GM12878 (cell line): ENCODE results near the gene MRPL55. TPM values are rescaled to one million over a fixed set of nuclear protein-coding genes. Genes with fewer than 3 reads are reported as not detected.

Experiments
- BHLHE40 ChIP-seq, 2 experiments: fragments of 450-650 bp in 1 of 2; IDR thresholded peaks; 2 replicates each; pipeline ENCODE4 v1.6.1; 2011 to 2017; ENCODE audit warnings: low read depth in 2 of 2, borderline replicate concordance in 1 of 2, improper control_type of control experiment in 1 of 2, low read length in 1 of 2, mild to moderate bottlenecking in 1 of 2
- CHD1 ChIP-seq: IDR thresholded peaks from 2 replicates; pipeline ENCODE4 v1.6.1; 2012; ENCODE audit warnings: low read depth, low read length, improper control_type of control experiment
- DPF2 ChIP-seq: fragments of 450-650 bp; IDR thresholded peaks from 2 replicates; pipeline ENCODE4 v1.6.1; 2017; ENCODE audit warnings: mild to moderate bottlenecking
- EP300 ChIP-seq, 2 experiments: fragments of 150-350 bp in 1 of 2; IDR thresholded peaks; 2 replicates each; pipeline ENCODE4 v1.6.1; 2011 to 2012; ENCODE audit warnings: low read depth in 2 of 2, low read length in 2 of 2, borderline replicate concordance in 1 of 2, improper control_type of control experiment in 1 of 2, inconsistent platforms in 1 of 2; ENCODE audit not compliant: control insufficient read depth in 1 of 2
- EZH2 ChIP-seq: IDR thresholded peaks from 2 replicates; pipeline ENCODE4 v1.6.1; 2012; ENCODE audit warnings: low read depth, mild to moderate bottlenecking, control low read depth, inconsistent platforms, low read length, borderline replicate concordance; ENCODE audit not compliant: control insufficient read depth
- FOXK2 ChIP-seq: fragments of 450-650 bp; IDR thresholded peaks from 2 replicates; pipeline ENCODE4 v1.6.1; 2017; ENCODE audit warnings: mild to moderate bottlenecking, moderate library complexity
- GATAD2B ChIP-seq: fragments of 450-650 bp; conservative IDR thresholded peaks from 2 replicates; pipeline ENCODE4 v1.6.1; 2017; ENCODE audit warnings: low read depth, mild to moderate bottlenecking, moderate library complexity
- HDAC2 ChIP-seq: fragments of 200-600 bp; sonication (generic); IDR thresholded peaks from 2 replicates; pipeline ENCODE4 v1.6.1; 2017
- JUND ChIP-seq: IDR thresholded peaks from 2 replicates; pipeline ENCODE4 v1.6.1; 2012; ENCODE audit warnings: low read depth, mild to moderate bottlenecking, low read length, improper control_type of control experiment, moderate library complexity
- LARP7 ChIP-seq: fragments of 450-650 bp; IDR thresholded peaks from 2 replicates; pipeline ENCODE4 v1.6.1; 2017; ENCODE audit warnings: mild to moderate bottlenecking
- NR2C1 ChIP-seq: fragments of 450-650 bp; IDR thresholded peaks from 2 replicates; pipeline ENCODE4 v1.6.1; 2017; ENCODE audit warnings: antibody characterized with exemption, mild to moderate bottlenecking, moderate library complexity
- POLR2A ChIP-seq: IDR thresholded peaks from 2 replicates; pipeline ENCODE4 v1.6.1; 2011; ENCODE audit warnings: low read depth, mild to moderate bottlenecking, low read length
- RELA ChIP-seq: fragments of 450-650 bp; IDR thresholded peaks from 2 replicates; pipeline ENCODE4 v1.8.0; 2014; ENCODE audit warnings: borderline replicate concordance; ENCODE audit not compliant: partially characterized antibody
- SIX5 ChIP-seq: IDR thresholded peaks from 2 replicates; pipeline ENCODE4 v1.6.1; 2011; ENCODE audit warnings: mild to moderate bottlenecking, low read depth, low read length, moderate library complexity; ENCODE audit not compliant: severe bottlenecking
- SMAD5 ChIP-seq: IDR thresholded peaks from 2 replicates; pipeline ENCODE4 v1.6.1; 2016; ENCODE audit warnings: antibody characterized with exemption, low read depth
- SREBF1 ChIP-seq: IDR thresholded peaks from 2 replicates; pipeline ENCODE4 v1.6.1; 2012; ENCODE audit warnings: mild to moderate bottlenecking, low read length
- SRF ChIP-seq, 2 experiments: IDR thresholded peaks; 2 replicates each; pipeline ENCODE4 v1.6.1; 2011; ENCODE audit warnings: low read depth in 2 of 2, low read length in 2 of 2, mild to moderate bottlenecking in 1 of 2, moderate library complexity in 1 of 2
- SUPT20H ChIP-seq: IDR thresholded peaks from 2 replicates; pipeline ENCODE4 v1.6.1; 2011; ENCODE audit warnings: low read depth, mild to moderate bottlenecking, low read length, moderate library complexity, borderline replicate concordance; ENCODE audit not compliant: control insufficient read depth
- TAF1 ChIP-seq: IDR thresholded peaks from 2 replicates; pipeline ENCODE4 v1.6.1; 2011; ENCODE audit warnings: mild to moderate bottlenecking, low read depth, low read length, borderline replicate concordance
- WRNIP1 ChIP-seq: IDR thresholded peaks from 2 replicates; pipeline ENCODE4 v1.6.1; 2011; ENCODE audit warnings: low read depth, low read length, improper control_type of control experiment, borderline replicate concordance
- ZNF217 ChIP-seq: fragments of 450-650 bp; IDR thresholded peaks from 2 replicates; pipeline ENCODE4 v1.6.1; 2017; ENCODE audit warnings: antibody characterized with exemption, mild to moderate bottlenecking
- ZNF622 ChIP-seq: fragments of 450-650 bp; IDR thresholded peaks from 2 replicates; pipeline ENCODE4 v1.6.1; 2017; ENCODE audit warnings: mild to moderate bottlenecking, inconsistent platforms
- polyA plus RNA-seq, 11 experiments: library from polyadenylated mRNA; depleted of rRNA in 4 of 11; unstranded in 6 of 11; stranded (reverse) in 5 of 11; fragments of >200 nt; fragmentation: Nextera tagmentation in 4 of 11; fragmentation: Illumina TruSeq in 1 of 11; extraction: Ambion mirVana in 4 of 11; extraction: Trizol in 1 of 11; gene quantifications; 1 replicate in 1 of 11; 2 replicates in 10 of 11; pipeline versions ENCODE4 v1.2.1 to v1.2.3, GENCODE V29; 2011 to 2016; ENCODE audit warnings: inconsistent platforms in 2 of 11, missing spikeins in 2 of 11, low read depth in 1 of 11
- total RNA-seq, 4 experiments: library from RNA; depleted of rRNA in 3 of 4; stranded (reverse); fragments of >200 nt in 3 of 4; fragmentation: Illumina TruSeq in 1 of 4; extraction: Trizol in 1 of 4; gene quantifications; 2 replicates each; pipeline versions ENCODE4 v1.2.1 to v1.2.3, GENCODE V29; 2013 to 2021
- TF ChIP-seq, protein P1 (sequence below): fragments of 450-650 bp; IDR thresholded peaks from 2 replicates; pipeline ENCODE4 v1.6.1; 2017; ENCODE audit warnings: mild to moderate bottlenecking, moderate library complexity
- TF ChIP-seq, protein P2 (sequence below): fragments of 450-650 bp; IDR thresholded peaks from 2 replicates; pipeline ENCODE4 v1.6.1; 2017; ENCODE audit warnings: mild to moderate bottlenecking, moderate library complexity

MRPL55 gene
- total and polyA plus RNA-seq, 10 of the 15 experiments (the other 5 are each of a cell fraction or from before 2014, with no cell fraction given), result 15.1 to 143 (median 55.8) TPM

DNA sequence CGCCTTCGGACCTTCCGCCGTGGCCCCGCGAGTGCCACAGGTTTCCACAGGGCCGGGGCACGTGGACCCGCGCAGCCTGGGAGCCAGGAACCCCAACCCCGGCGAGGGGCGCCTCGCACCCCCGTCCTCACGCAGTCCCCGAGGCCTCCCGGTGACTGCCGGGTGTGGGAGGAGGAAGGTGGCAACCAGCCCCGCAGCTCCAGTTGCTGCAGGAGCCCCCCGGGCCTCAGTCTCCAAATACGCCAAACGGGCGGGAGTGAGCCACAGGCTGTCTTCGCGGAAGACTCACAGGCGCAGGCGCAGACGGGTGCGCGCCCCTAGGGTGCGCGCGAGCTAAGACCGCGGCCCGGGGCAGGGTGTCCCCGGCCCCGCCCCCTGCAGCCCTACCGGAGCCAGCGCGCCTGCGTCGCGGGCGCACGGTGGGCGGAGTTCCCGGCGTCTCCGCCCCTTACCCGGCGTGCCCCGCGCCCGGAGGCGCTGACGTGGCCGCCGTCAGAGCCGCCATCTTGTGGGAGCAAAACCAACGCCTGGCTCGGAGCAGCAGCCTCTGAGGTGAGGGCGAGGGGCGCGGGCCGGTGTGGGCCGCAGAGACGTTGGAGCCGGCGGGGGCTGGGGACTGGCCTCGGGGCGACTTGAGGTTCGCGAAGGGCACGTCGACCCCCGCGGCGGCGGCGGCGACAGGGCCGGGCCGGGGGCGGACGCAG lies 26.7 kb downstream of the MRPL55 start, which contains the start of gene ARF1 (continued):
- TF ChIP-seq EP300 (IDR thresholded peaks at IDR 0.05; ENCODE audit: borderline replicate concordance in 1 of 2, control insufficient read depth in 1 of 2, low read depth in 2 of 2, low read length in 2 of 2), result 0 out of 4 replicates have a peak, but pooled peaks of 1 of the 2 experiments have one; percentile 10
- TF ChIP-seq HDAC2, result no peak
- TF ChIP-seq DPF2, result peak; percentile 49; the same call in 1 of the 2 replicates
- no peak for TF ChIP-seq CHD1
- no peak; the same call in none of the 2 replicates for TF ChIP-seq GATAD2B
- peak; percentile 27 for TF ChIP-seq RELA
- TF ChIP-seq POLR2A, result peak; percentile 92
- TF ChIP-seq SRF (IDR thresholded peaks at IDR 0.05; ENCODE audit: low read depth in 2 of 2, low read length in 2 of 2), result 0 out of 4 replicates have a peak, but pooled peaks of 1 of the 2 experiments have one; percentile 5
- TF ChIP-seq SREBF1, result no peak
- peak; percentile 85 for TF ChIP-seq TAF1
- TF ChIP-seq JUND, result 0 out of 2 replicates have a peak, but pooled peaks have one; percentile 12
- TF ChIP-seq, protein P1, sequence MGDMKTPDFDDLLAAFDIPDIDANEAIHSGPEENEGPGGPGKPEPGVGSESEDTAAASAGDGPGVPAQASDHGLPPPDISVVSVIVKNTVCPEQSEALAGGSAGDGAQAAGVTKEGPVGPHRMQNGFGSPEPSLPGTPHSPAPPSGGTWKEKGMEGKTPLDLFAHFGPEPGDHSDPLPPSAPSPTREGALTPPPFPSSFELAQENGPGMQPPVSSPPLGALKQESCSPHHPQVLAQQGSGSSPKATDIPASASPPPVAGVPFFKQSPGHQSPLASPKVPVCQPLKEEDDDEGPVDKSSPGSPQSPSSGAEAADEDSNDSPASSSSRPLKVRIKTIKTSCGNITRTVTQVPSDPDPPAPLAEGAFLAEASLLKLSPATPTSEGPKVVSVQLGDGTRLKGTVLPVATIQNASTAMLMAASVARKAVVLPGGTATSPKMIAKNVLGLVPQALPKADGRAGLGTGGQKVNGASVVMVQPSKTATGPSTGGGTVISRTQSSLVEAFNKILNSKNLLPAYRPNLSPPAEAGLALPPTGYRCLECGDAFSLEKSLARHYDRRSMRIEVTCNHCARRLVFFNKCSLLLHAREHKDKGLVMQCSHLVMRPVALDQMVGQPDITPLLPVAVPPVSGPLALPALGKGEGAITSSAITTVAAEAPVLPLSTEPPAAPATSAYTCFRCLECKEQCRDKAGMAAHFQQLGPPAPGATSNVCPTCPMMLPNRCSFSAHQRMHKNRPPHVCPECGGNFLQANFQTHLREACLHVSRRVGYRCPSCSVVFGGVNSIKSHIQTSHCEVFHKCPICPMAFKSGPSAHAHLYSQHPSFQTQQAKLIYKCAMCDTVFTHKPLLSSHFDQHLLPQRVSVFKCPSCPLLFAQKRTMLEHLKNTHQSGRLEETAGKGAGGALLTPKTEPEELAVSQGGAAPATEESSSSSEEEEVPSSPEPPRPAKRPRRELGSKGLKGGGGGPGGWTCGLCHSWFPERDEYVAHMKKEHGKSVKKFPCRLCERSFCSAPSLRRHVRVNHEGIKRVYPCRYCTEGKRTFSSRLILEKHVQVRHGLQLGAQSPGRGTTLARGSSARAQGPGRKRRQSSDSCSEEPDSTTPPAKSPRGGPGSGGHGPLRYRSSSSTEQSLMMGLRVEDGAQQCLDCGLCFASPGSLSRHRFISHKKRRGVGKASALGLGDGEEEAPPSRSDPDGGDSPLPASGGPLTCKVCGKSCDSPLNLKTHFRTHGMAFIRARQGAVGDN, result peak; percentile 48; the same call in 1 of the 2 replicates
- no peak for TF ChIP-seq SUPT20H
- peak; percentile 82 for TF ChIP-seq SMAD5
- TF ChIP-seq SIX5, result peak; percentile 36
- TF ChIP-seq BHLHE40 (IDR thresholded peaks at IDR 0.05; ENCODE audit: borderline replicate concordance in 1 of 2, low read depth in 2 of 2, low read length in 1 of 2), result peak; percentile 9 to 51; a peak in 3 of 4 replicates
- no peak for TF ChIP-seq EZH2
- TF ChIP-seq LARP7, result peak; percentile 89
- TF ChIP-seq WRNIP1, result no peak
- TF ChIP-seq ZNF217, result no peak
- no peak for TF ChIP-seq FOXK2
- TF ChIP-seq, protein P2, sequence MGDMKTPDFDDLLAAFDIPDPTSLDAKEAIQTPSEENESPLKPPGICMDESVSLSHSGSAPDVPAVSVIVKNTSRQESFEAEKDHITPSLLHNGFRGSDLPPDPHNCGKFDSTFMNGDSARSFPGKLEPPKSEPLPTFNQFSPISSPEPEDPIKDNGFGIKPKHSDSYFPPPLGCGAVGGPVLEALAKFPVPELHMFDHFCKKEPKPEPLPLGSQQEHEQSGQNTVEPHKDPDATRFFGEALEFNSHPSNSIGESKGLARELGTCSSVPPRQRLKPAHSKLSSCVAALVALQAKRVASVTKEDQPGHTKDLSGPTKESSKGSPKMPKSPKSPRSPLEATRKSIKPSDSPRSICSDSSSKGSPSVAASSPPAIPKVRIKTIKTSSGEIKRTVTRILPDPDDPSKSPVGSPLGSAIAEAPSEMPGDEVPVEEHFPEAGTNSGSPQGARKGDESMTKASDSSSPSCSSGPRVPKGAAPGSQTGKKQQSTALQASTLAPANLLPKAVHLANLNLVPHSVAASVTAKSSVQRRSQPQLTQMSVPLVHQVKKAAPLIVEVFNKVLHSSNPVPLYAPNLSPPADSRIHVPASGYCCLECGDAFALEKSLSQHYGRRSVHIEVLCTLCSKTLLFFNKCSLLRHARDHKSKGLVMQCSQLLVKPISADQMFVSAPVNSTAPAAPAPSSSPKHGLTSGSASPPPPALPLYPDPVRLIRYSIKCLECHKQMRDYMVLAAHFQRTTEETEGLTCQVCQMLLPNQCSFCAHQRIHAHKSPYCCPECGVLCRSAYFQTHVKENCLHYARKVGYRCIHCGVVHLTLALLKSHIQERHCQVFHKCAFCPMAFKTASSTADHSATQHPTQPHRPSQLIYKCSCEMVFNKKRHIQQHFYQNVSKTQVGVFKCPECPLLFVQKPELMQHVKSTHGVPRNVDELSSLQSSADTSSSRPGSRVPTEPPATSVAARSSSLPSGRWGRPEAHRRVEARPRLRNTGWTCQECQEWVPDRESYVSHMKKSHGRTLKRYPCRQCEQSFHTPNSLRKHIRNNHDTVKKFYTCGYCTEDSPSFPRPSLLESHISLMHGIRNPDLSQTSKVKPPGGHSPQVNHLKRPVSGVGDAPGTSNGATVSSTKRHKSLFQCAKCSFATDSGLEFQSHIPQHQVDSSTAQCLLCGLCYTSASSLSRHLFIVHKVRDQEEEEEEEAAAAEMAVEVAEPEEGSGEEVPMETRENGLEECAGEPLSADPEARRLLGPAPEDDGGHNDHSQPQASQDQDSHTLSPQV, result 0 out of 2 replicates have a peak, but pooled peaks have one; percentile 23
- peak; percentile 34 for TF ChIP-seq NR2C1
- TF ChIP-seq ZNF622, result no peak
